Lung (tissue), 12 donors: ENCODE results near the gene PDE1C. TPM values are rescaled to one million over a fixed set of nuclear protein-coding genes. Genes with fewer than 3 reads are reported as not detected.

Experiments
- ATAC-seq: fragments of 200-7000 bp; cut with Tn5 transposase; one replicate; pipeline ENCODE4 v1.9.1; 2020; ENCODE audit warnings: moderate number of reproducible peaks; ENCODE audit not compliant: insufficient read depth, low FRiP score
- DNase-seq, 3 donors: peaks; one replicate each; pipeline ENCODE4 v3.0.0-alpha.2; 2013 to 2017
- H3K27ac ChIP-seq, 2 donors: one replicate each; pipeline ENCODE4 v1.5.1; 2013; ENCODE audit warnings: mild to moderate bottlenecking in 2 of 2, moderate library complexity in 2 of 2, control low read depth in 1 of 2, inconsistent platforms in 1 of 2, low read depth in 1 of 2, low read length in 1 of 2
- H3K27me3 ChIP-seq, 3 donors: one replicate each; pipeline ENCODE4 v1.5.1; 2013; ENCODE audit warnings: low read length in 2 of 3; ENCODE audit not compliant: control insufficient read depth in 3 of 3, insufficient read depth in 3 of 3
- H3K36me3 ChIP-seq, 4 donors: one replicate each; pipeline ENCODE4 v1.5.1; 2013; ENCODE audit warnings: low read length in 4 of 4, mild to moderate bottlenecking in 1 of 4, moderate library complexity in 1 of 4; ENCODE audit not compliant: control insufficient read depth in 4 of 4, insufficient read depth in 4 of 4
- H3K4me1 ChIP-seq, 5 donors: one replicate each; pipeline ENCODE4 v1.5.1; 2013; ENCODE audit warnings: low read length in 5 of 5, mild to moderate bottlenecking in 2 of 5, moderate library complexity in 1 of 5; ENCODE audit not compliant: control insufficient read depth in 5 of 5, insufficient read depth in 5 of 5
- H3K4me3 ChIP-seq: one replicate; pipeline ENCODE4 v1.5.1; 2013; ENCODE audit warnings: mild to moderate bottlenecking, control low read depth, moderate library complexity
- H3K9ac ChIP-seq, 2 donors: one replicate each; pipeline ENCODE4 v1.5.1; 2013; ENCODE audit warnings: low read length in 2 of 2, control low read depth in 1 of 2; ENCODE audit not compliant: insufficient read depth in 1 of 2
- H3K9me3 ChIP-seq, 4 donors: one replicate each; pipeline ENCODE4 v1.5.1; 2013; ENCODE audit warnings: low read length in 3 of 4, mild to moderate bottlenecking in 1 of 4, moderate library complexity in 1 of 4; ENCODE audit not compliant: control insufficient read depth in 4 of 4, insufficient read depth in 3 of 4
- CTCF ChIP-seq: IDR thresholded peaks from 2 replicates; pipeline ENCODE4 v1.5.1; 2012; ENCODE audit warnings: mild to moderate bottlenecking; ENCODE audit errors: control extremely low read depth, extremely low read depth
- WGBS, 2 donors: extraction: QIAGEN DNeasy Blood & Tissue Kit; methylation state at CpG; one replicate each; pipeline ENCODE4 v1.1.7; 2013; 5-methylcytosine and 5-hydroxymethylcytosine counted together
- polyA plus RNA-seq, 2 donors: library from polyadenylated mRNA; stranded (reverse); fragments of 200-250 nt; gene quantifications; one replicate each; pipeline ENCODE4 v1.2.1, GENCODE V29; 2013
- total RNA-seq, 2 donors: library from RNA; depleted of rRNA in 1 of 2; stranded (reverse); fragments of >200 nt in 1 of 2; gene quantifications; one replicate each; pipeline ENCODE4 v1.2.1, GENCODE V29; 2014 to 2021
- donor health status: control.
- donor health status: control.
- donor health status: Bipolar disorder and iron deficiency.
- donor health status: healthy.
- donor health status: DM: yes; HTN: yes; CAD: no.

Gene PDE1C
- total and polyA plus RNA-seq, 4 donors, result 1.9 to 14.3 (median 6.1) TPM

- DNase-seq, result no peak
- no peaks in the 10 kb centered on the region for H3K27me3 ChIP-seq
- no peak for ATAC-seq
- H3K36me3 ChIP-seq, result no peaks in the 10 kb centered on the region
- no peak overlapping the region for H3K9ac ChIP-seq
- 76 to 85% methylated on average over 3 of the region's 3 CpGs for WGBS, 2 donors
- no peaks in the 10 kb centered on the region for H3K9me3 ChIP-seq
- H3K4me3 ChIP-seq, result no peak overlapping the region
- no peak for TF ChIP-seq CTCF
- peaks cover 0 to 34% (median 0%) of the 10 kb centered on the region in 5 donors for H3K4me1 ChIP-seq
- peak overlapping the region in 1 of 2 donors; percentile 77 for H3K27ac ChIP-seq
Measured at GRCh38 chr7:32044739-32045138, 25.5 kb downstream of the PDE1C start.

- H3K27me3 ChIP-seq, result no peaks in the 10 kb centered on the region
- no peak for DNase-seq
- H3K4me1 ChIP-seq, result peaks cover 0 to 31% (median 0%) of the 10 kb centered on the region in 5 donors
- no peak overlapping the region for H3K4me3 ChIP-seq
- no peak for TF ChIP-seq CTCF
- H3K9ac ChIP-seq, result no peak overlapping the region
- ATAC-seq, result no peak
- H3K27ac ChIP-seq, result peak overlapping the region in 1 of 2 donors; percentile 70
- no peaks in the 10 kb centered on the region for H3K36me3 ChIP-seq
- WGBS, 2 donors, result 75 to 91% methylated on average over 3 of the region's 3 CpGs
- H3K9me3 ChIP-seq, result no peaks in the 10 kb centered on the region
Measured at GRCh38 chr7:32043688-32044087, 26.5 kb downstream of the PDE1C start.

- 85 to 91% methylated on average over 5 of the region's 5 CpGs for WGBS, 2 donors
- no peak for TF ChIP-seq CTCF
- H3K9ac ChIP-seq, result no peak overlapping the region
- no peaks in the 10 kb centered on the region for H3K27me3 ChIP-seq
- peak overlapping the region in 1 of 2 donors; percentile 36 for H3K27ac ChIP-seq
- no peak for ATAC-seq
- DNase-seq, result no peak
- peaks cover 0 to 36% (median 0%) of the 10 kb centered on the region in 5 donors for H3K4me1 ChIP-seq
- no peaks in the 10 kb centered on the region for H3K9me3 ChIP-seq
- no peak overlapping the region for H3K4me3 ChIP-seq
- H3K36me3 ChIP-seq, result no peaks in the 10 kb centered on the region
Measured at GRCh38 chr7:32042900-32043299, 27.3 kb downstream of the PDE1C start.
